ENCODE data around the gene TMEM132D.

The TMEM132D gene

GRCh38 chr12:129605666-129606065 lies 298.2 kb downstream of the TMEM132D start:
- CTCF ChIA-PET, result interaction anchor here (0.7 kb wide), 1 partner anchor 1062 kb away, joined by 3 read pairs; no protein-coding TSS in a partner anchor
- H3K27ac ChIP-seq, result no peak overlapping the region
- no peak for DNase-seq (ENCODE audit: low spot score)
- TF ChIP-seq CTCF (conservative IDR thresholded peaks at IDR 0.05; ENCODE audit: low read depth), result no peak
- POLR2A ChIA-PET (ENCODE audit: low non-redundant PET), result no interaction called here

- TF ChIP-seq CTCF (conservative IDR thresholded peaks at IDR 0.05; ENCODE audit: low read depth), result no peak
- DNase-seq (ENCODE audit: low spot score), result no peak
- H3K27ac ChIP-seq, result no peak overlapping the region
- POLR2A ChIA-PET (ENCODE audit: low non-redundant PET), result no interaction called here
- CTCF ChIA-PET, result interaction anchor here (0.7 kb wide), 1 partner anchor 1493 kb away, joined by 3 read pairs; no protein-coding TSS in a partner anchor
These were observed 299.3 kb downstream of the TMEM132D start for GRCh38 chr12:129604506-129604905.

DNA sequence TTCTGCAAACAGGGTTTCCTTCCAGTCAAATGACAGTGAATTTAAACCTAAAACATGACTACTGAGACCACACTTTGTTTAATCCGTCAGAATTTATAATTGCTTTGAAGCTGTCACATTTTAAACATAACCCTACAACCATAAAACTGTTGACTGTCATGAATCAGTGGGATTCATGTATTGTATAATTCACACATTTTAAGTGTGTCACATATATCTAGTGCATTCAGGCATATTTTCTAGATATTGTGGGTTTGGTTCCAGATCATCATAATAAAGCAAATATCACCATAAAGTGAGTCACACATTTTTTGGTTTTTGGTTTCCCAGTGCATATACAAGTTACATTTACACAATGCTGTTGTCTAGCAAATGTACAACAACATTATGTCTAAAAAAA lies 304.4 kb downstream of the TMEM132D start:
- no peak for DNase-seq (ENCODE audit: low spot score)
- CTCF ChIA-PET, result no interaction called here
- POLR2A ChIA-PET (ENCODE audit: low non-redundant PET), result no interaction called here
- no peak overlapping the region for H3K27ac ChIP-seq
- no peak for TF ChIP-seq CTCF (conservative IDR thresholded peaks at IDR 0.05; ENCODE audit: low read depth)

DNA sequence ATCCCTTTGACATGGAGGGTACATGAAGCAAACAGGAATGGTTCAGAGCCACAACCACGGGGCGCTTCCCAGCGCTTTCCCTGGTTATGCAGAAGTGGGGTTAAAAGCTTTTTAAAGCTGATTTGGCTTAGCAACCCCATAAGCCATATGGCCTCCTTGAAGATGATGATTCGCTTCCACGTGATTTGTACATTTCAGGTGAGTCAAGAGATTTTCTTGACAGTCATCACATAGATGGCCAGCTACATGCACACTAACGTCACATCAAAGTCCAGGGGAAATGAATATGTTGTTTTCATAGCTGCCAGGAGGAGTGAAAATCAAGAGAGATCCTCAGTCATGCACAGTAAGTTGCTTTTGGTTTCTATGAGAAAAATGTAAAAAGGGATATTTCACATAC lies 309.7 kb downstream of the TMEM132D start:
- no peak for TF ChIP-seq CTCF (conservative IDR thresholded peaks at IDR 0.05; ENCODE audit: low read depth)
- ChIA-PET CTCF (no interaction called here), POLR2A (ENCODE audit: low non-redundant PET) (no interaction called here)
- DNase-seq (ENCODE audit: low spot score), result no peak
- H3K27ac ChIP-seq, result no peak overlapping the region

DNA sequence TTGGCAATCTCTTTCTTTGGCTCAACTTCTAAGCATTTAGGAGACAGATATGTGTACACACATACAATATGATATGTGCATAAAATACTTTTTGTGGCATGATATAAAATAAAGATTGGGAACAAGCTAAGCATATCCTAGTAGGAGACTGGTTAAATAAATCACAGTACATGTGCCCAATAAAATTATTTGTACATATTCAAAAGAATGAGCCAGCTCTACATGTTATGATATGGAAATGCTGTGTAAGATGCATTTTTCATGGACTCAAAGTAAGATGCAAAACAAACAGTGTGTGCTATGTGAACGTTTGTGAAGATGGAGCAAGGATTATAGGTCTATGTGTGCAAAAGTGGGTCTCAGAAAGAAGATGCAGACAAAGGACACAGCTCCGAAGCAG lies 311.4 kb downstream of the TMEM132D start:
- POLR2A ChIA-PET (ENCODE audit: low non-redundant PET), result no interaction called here
- no peak overlapping the region for H3K27ac ChIP-seq
- DNase-seq (ENCODE audit: low spot score), result no peak
- TF ChIP-seq CTCF (conservative IDR thresholded peaks at IDR 0.05; ENCODE audit: low read depth), result no peak
- CTCF ChIA-PET, result no interaction called here

GRCh38 chr12:129589503-129589902 lies 314.3 kb downstream of the TMEM132D start:
- CTCF ChIA-PET, result no interaction called here
- H3K27ac ChIP-seq, result no peak overlapping the region
- POLR2A ChIA-PET (ENCODE audit: low non-redundant PET), result no interaction called here
- no peak for TF ChIP-seq CTCF (conservative IDR thresholded peaks at IDR 0.05; ENCODE audit: low read depth)
- DNase-seq (ENCODE audit: low spot score), result no peak

DNA sequence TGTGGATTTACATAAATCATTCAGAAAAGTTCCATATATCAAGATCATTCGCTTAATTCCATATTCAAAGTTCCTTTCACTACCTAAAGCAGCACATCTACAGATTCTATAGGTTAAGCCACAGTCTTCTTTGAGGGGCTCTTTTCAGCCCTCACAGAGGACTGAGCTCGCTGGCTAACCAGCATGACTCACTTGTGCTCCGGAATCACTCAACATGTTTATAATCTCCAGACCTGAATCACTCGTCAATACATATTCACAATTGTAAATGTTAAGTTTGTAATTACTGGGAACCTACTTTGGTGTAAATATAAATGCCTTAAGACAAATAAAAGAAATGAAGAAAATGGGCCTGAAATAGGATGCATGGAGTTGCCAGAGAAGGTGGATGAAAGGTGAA lies 315.7 kb downstream of the TMEM132D start:
- POLR2A ChIA-PET (ENCODE audit: low non-redundant PET), result no interaction called here

More for the DNA sequence above, 315.7 kb downstream of the TMEM132D start:
- no peak for TF ChIP-seq CTCF (conservative IDR thresholded peaks at IDR 0.05; ENCODE audit: low read depth)
- H3K27ac ChIP-seq, result no peak overlapping the region
- no peak for DNase-seq (ENCODE audit: low spot score)
- CTCF ChIA-PET, result no interaction called here

All from RWPE1 (cell line).